ENCODE measurements around the gene NLRP8.

- TF ChIP-seq CTCF (IDR thresholded peaks at IDR 0.05) (no peak), POLR2A (IDR thresholded peaks at IDR 0.05) (no peak)
Measured at GRCh38 chr19:55980415-55980814, 32.8 kb downstream of the NLRP8 start.
